ENCODE results near the gene NCMAP.

Gene NCMAP

GRCh38 chr1:24605534-24606295 is 49.8 kb downstream of the NCMAP start:
- H3K36me3 ChIP-seq (ENCODE audit: control insufficient read depth, low read depth, low read length): no peaks in the 10 kb centered on the region
- no peak overlapping the region for H3K4me3 ChIP-seq (ENCODE audit: low read length)
- no peaks in the 10 kb centered on the region for H3K9me3 ChIP-seq (ENCODE audit: control insufficient read depth, low read depth, low read length)
- H3K4me1 ChIP-seq (ENCODE audit: control insufficient read depth, low read depth, low read length): no peaks in the 10 kb centered on the region
- H3K27me3 ChIP-seq (ENCODE audit: control insufficient read depth, insufficient read depth, low read length): no peaks in the 10 kb centered on the region
- H3K27ac ChIP-seq (ENCODE audit: low read length): no peak overlapping the region
- H3K9ac ChIP-seq (ENCODE audit: low read length): no peak overlapping the region

- H3K27me3 ChIP-seq (ENCODE audit: control insufficient read depth, insufficient read depth, low read length): no peaks in the 10 kb centered on the region
- H3K27ac ChIP-seq (ENCODE audit: low read length): no peak overlapping the region
- no peaks in the 10 kb centered on the region for H3K36me3 ChIP-seq (ENCODE audit: control insufficient read depth, low read depth, low read length)
- no peak overlapping the region for H3K9ac ChIP-seq (ENCODE audit: low read length)
- no peaks in the 10 kb centered on the region for H3K9me3 ChIP-seq (ENCODE audit: control insufficient read depth, low read depth, low read length)
- H3K4me1 ChIP-seq (ENCODE audit: control insufficient read depth, low read depth, low read length): no peaks in the 10 kb centered on the region
- no peak overlapping the region for H3K4me3 ChIP-seq (ENCODE audit: low read length)
Observed at GRCh38 chr1:24606296-24606605, 50.4 kb downstream of the NCMAP start.

GRCh38 chr1:24606621-24607020 is 50.7 kb downstream of the NCMAP start:
- H3K36me3 ChIP-seq (ENCODE audit: control insufficient read depth, low read depth, low read length): no peaks in the 10 kb centered on the region
- no peaks in the 10 kb centered on the region for H3K27me3 ChIP-seq (ENCODE audit: control insufficient read depth, insufficient read depth, low read length)
- H3K27ac ChIP-seq (ENCODE audit: low read length): no peak overlapping the region
- no peaks in the 10 kb centered on the region for H3K4me1 ChIP-seq (ENCODE audit: control insufficient read depth, low read depth, low read length)
- no peaks in the 10 kb centered on the region for H3K9me3 ChIP-seq (ENCODE audit: control insufficient read depth, low read depth, low read length)
- no peak overlapping the region for H3K9ac ChIP-seq (ENCODE audit: low read length)
- no peak overlapping the region for H3K4me3 ChIP-seq (ENCODE audit: low read length)

- Histone ChIP-seq H3K4me3 (ENCODE audit: low read length) (no peak overlapping the region), H3K27me3 (ENCODE audit: control insufficient read depth, insufficient read depth, low read length) (no peaks in the 10 kb centered on the region), H3K36me3 (ENCODE audit: control insufficient read depth, low read depth, low read length) (no peaks in the 10 kb centered on the region), H3K27ac (ENCODE audit: low read length) (no peak overlapping the region), H3K9ac (ENCODE audit: low read length) (no peak overlapping the region), H3K4me1 (ENCODE audit: control insufficient read depth, low read depth, low read length) (no peaks in the 10 kb centered on the region), H3K9me3 (ENCODE audit: control insufficient read depth, low read depth, low read length) (no peaks in the 10 kb centered on the region)
Observed at GRCh38 chr1:24609949-24610517, 54.1 kb downstream of the NCMAP start.

- no peak overlapping the region for H3K9ac ChIP-seq (ENCODE audit: low read length)
- H3K36me3 ChIP-seq (ENCODE audit: control insufficient read depth, low read depth, low read length): no peaks in the 10 kb centered on the region
- no peaks in the 10 kb centered on the region for H3K9me3 ChIP-seq (ENCODE audit: control insufficient read depth, low read depth, low read length)
- H3K27me3 ChIP-seq (ENCODE audit: control insufficient read depth, insufficient read depth, low read length): no peaks in the 10 kb centered on the region
- no peak overlapping the region for H3K27ac ChIP-seq (ENCODE audit: low read length)
- H3K4me1 ChIP-seq (ENCODE audit: control insufficient read depth, low read depth, low read length): no peaks in the 10 kb centered on the region
- H3K4me3 ChIP-seq (ENCODE audit: low read length): no peak overlapping the region
Observed at GRCh38 chr1:24619376-24619775, 63.5 kb downstream of the NCMAP start.

- Histone ChIP-seq H3K4me3 (ENCODE audit: low read length) (no peak overlapping the region), H3K27ac (ENCODE audit: low read length) (no peak overlapping the region), H3K27me3 (ENCODE audit: control insufficient read depth, insufficient read depth, low read length) (no peaks in the 10 kb centered on the region), H3K9me3 (ENCODE audit: control insufficient read depth, low read depth, low read length) (no peaks in the 10 kb centered on the region), H3K36me3 (ENCODE audit: control insufficient read depth, low read depth, low read length) (no peaks in the 10 kb centered on the region), H3K4me1 (ENCODE audit: control insufficient read depth, low read depth, low read length) (no peaks in the 10 kb centered on the region), H3K9ac (ENCODE audit: low read length) (no peak overlapping the region)
Observed at GRCh38 chr1:24620678-24621077, 64.8 kb downstream of the NCMAP start.

GRCh38 chr1:24621121-24621520 is 65.2 kb downstream of the NCMAP start:
- H3K27me3 ChIP-seq (ENCODE audit: control insufficient read depth, insufficient read depth, low read length): no peaks in the 10 kb centered on the region
- no peak overlapping the region for H3K9ac ChIP-seq (ENCODE audit: low read length)
- H3K4me3 ChIP-seq (ENCODE audit: low read length): no peak overlapping the region
- H3K27ac ChIP-seq (ENCODE audit: low read length): no peak overlapping the region
- H3K4me1 ChIP-seq (ENCODE audit: control insufficient read depth, low read depth, low read length): no peaks in the 10 kb centered on the region
- H3K9me3 ChIP-seq (ENCODE audit: control insufficient read depth, low read depth, low read length): no peaks in the 10 kb centered on the region
- no peaks in the 10 kb centered on the region for H3K36me3 ChIP-seq (ENCODE audit: control insufficient read depth, low read depth, low read length)

GRCh38 chr1:24622218-24622617 is 66.3 kb downstream of the NCMAP start:
- no peaks in the 10 kb centered on the region for H3K9me3 ChIP-seq (ENCODE audit: control insufficient read depth, low read depth, low read length)
- no peak overlapping the region for H3K27ac ChIP-seq (ENCODE audit: low read length)
- H3K36me3 ChIP-seq (ENCODE audit: control insufficient read depth, low read depth, low read length): no peaks in the 10 kb centered on the region
- no peaks in the 10 kb centered on the region for H3K4me1 ChIP-seq (ENCODE audit: control insufficient read depth, low read depth, low read length)
- no peak overlapping the region for H3K9ac ChIP-seq (ENCODE audit: low read length)
- no peak overlapping the region for H3K4me3 ChIP-seq (ENCODE audit: low read length)
- H3K27me3 ChIP-seq (ENCODE audit: control insufficient read depth, insufficient read depth, low read length): no peaks in the 10 kb centered on the region

GRCh38 chr1:24632832-24633175 is 76.9 kb downstream of the NCMAP start:
- no peaks in the 10 kb centered on the region for H3K27me3 ChIP-seq (ENCODE audit: control insufficient read depth, insufficient read depth, low read length)
- no peaks in the 10 kb centered on the region for H3K9me3 ChIP-seq (ENCODE audit: control insufficient read depth, low read depth, low read length)
- no peaks in the 10 kb centered on the region for H3K4me1 ChIP-seq (ENCODE audit: control insufficient read depth, low read depth, low read length)
- no peak overlapping the region for H3K9ac ChIP-seq (ENCODE audit: low read length)
- no peak overlapping the region for H3K27ac ChIP-seq (ENCODE audit: low read length)
- no peaks in the 10 kb centered on the region for H3K36me3 ChIP-seq (ENCODE audit: control insufficient read depth, low read depth, low read length)
- H3K4me3 ChIP-seq (ENCODE audit: low read length): no peak overlapping the region

- Histone ChIP-seq H3K36me3 (ENCODE audit: control insufficient read depth, low read depth, low read length) (no peaks in the 10 kb centered on the region), H3K9me3 (ENCODE audit: control insufficient read depth, low read depth, low read length) (no peaks in the 10 kb centered on the region), H3K27me3 (ENCODE audit: control insufficient read depth, insufficient read depth, low read length) (no peaks in the 10 kb centered on the region), H3K9ac (ENCODE audit: low read length) (no peak overlapping the region), H3K4me1 (ENCODE audit: control insufficient read depth, low read depth, low read length) (no peaks in the 10 kb centered on the region), H3K4me3 (ENCODE audit: low read length) (no peak overlapping the region), H3K27ac (ENCODE audit: low read length) (no peak overlapping the region)
Observed at GRCh38 chr1:24635195-24635843, 79.4 kb downstream of the NCMAP start.

GRCh38 chr1:24636661-24637357 is 80.9 kb downstream of the NCMAP start:
- no peak overlapping the region for H3K27ac ChIP-seq (ENCODE audit: low read length)
- no peak overlapping the region for H3K9ac ChIP-seq (ENCODE audit: low read length)
- H3K27me3 ChIP-seq (ENCODE audit: control insufficient read depth, insufficient read depth, low read length): no peaks in the 10 kb centered on the region
- no peak overlapping the region for H3K4me3 ChIP-seq (ENCODE audit: low read length)
- H3K36me3 ChIP-seq (ENCODE audit: control insufficient read depth, low read depth, low read length): no peaks in the 10 kb centered on the region
- H3K9me3 ChIP-seq (ENCODE audit: control insufficient read depth, low read depth, low read length): no peaks in the 10 kb centered on the region
- peaks cover 6% of the 10 kb centered on the region for H3K4me1 ChIP-seq (ENCODE audit: control insufficient read depth, low read depth, low read length)

Measured in iPS-18a (cell line).